Activated CD4-positive, CD25-positive, alpha-beta regulatory T cell treated with anti-CD3 and anti-CD28 coated beads, Interleukin-2, amount 50 U/mL, for 24 hours (primary cell): ENCODE results near the gene P3H2.
"Not testable (repeated sequence)": the region's sequence is repeated elsewhere in the genome, so short reads cannot be mapped to it uniquely, and the experiment has no call there.

ENCODE experiments used
- ATAC-seq, 2 donors: fragments of 150-1000 bp; cut with Tn5 transposase; one replicate each; pipeline ENCODE4 v1.10.0; 2021; ENCODE audit warnings: mild to moderate bottlenecking in 1 of 2, moderate library complexity in 1 of 2

The P3H2 gene

DNA sequence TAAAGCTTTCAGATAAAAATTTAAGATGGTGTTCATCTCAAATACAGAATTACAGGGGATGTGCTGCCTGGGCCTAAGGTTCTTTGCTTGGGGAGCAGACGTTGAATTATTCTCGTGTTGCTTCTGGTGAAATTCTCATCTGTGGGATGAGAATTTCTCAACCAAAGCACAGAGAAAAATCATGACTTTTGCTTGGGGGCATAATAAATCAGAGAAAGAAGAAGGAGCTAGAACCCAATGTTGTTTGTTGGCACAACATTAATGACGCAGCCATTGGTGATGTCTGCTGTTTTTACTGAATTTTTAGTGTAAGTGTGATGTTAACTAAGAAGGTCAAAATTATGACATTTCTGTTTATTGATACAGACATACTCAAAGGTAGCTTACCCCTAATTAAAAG is 35.7 kb downstream of the P3H2 start:
- ATAC-seq: no peak

DNA sequence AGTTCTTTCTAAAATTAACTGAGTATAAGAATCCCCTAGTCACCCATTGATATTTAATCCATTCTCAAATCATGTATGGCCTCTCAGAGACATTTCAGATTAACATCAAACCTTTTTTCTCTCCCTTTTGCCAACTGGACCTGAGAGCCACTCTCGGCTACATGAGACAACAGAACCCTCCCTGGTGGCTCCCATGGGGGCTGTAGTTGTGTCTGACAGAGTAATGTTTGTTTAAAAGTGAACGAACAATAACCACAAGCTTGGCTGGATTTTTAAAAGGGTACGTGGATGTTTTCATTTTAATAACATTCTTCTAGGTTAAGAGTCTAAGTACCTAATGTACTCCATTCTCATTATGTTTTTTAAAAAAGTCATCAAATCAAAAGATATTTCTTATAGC is 37.1 kb downstream of the P3H2 start:
- ATAC-seq: no peak

DNA sequence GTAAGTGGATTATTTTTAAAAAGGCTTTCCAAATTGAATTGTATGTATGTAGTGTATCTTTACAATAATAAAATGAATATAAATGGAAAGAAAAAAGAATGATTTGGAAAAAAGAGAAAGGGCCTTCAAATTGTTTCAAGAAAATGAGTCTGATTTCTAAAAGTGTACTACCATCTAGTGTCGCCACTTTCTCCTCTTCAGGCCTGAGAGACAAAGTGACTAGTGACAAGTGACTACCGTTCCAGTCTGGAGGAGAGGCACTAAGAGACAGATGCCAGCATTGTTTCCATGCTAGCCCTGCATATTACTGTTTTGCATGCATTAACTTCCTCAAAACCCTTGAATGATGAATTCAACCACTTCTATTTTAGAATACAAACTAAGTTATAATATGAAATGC is 39.3 kb downstream of the P3H2 start:
- ATAC-seq: no peak

DNA sequence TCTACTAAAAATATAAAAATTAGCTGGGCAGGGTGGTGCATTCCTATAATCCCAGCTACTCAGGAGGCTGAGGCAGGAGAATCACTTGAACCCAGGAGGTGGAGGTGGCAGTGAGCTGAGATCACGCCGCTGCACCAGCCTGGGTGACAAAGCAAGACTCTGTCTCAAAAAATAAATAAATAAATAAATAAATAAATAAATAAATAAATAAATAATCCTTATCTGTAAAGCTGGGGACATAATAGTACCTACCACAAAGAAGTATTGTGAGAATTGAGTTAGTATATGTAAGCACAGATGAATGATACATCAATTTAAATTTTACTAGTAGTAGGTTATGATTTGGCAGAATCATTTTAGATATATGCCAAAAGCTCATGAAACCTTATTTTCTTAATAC is 41.5 kb downstream of the P3H2 start:
- not testable (repeated sequence) for ATAC-seq

DNA sequence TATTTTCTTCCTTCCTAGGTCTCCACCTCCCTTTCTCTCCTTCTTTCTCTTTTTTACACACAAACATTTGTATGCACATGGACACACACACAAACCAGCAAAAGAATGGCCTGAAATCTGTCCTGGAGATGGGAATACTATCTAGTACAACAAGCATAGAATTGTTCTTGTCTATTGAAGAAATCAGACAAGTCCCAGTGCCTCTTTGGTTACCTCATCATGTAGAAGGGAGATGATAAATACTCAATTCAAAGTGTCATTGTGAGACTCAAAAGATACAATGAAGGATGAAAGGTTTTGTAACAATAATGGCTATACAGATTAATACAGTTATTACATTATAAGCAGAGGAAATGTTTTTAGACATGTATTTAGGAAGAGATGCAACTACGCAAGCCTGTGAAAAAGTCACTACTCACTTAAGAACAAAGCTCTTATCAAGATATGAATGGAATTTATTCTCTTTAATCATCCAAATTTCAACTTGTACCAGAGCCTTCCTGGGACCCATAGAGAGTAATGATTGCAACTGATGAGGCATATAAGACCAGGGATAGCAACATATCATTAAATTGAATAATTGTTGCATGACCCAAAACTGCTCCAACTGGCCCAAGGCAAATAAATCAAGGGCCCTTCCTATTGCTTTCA is 43.2 kb downstream of the P3H2 start:
- no peak for ATAC-seq

DNA sequence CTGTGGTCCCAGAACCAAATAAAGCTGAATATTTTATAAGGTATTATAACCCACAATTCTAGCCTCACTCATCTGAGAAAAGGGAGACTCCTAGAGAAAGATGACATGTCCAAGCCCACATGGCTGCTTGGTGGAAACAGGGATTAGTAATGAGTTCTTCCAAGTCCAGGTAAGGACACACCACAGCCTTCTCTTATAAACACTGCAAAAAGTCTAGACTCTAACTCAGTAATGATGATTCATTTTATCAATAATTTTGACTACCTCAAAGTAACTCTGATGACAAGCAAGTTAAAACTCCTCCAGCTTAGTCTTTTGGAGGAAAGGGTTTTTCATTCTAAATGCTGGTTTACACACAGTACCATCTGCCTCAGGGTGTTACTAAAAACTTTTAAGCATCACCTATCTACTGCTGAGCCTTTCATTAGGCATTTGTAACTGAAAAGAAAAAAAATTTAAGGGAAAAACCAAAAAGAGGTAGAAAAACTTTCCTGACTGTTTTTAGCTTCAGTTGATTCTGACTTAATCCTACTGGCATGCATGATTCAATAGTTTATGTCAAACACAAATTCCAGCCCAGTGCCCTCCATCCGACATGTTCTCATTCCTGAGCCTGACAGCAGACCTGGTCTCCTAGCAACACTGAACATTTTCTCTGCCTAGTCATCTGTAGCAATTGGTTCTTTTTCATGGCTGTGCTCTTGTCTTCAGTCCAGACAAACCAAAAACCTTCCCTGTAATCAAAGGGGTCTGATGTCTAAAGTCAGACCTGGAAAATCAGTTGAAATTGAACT is 43.9 kb downstream of the P3H2 start:
- no peak for ATAC-seq

DNA sequence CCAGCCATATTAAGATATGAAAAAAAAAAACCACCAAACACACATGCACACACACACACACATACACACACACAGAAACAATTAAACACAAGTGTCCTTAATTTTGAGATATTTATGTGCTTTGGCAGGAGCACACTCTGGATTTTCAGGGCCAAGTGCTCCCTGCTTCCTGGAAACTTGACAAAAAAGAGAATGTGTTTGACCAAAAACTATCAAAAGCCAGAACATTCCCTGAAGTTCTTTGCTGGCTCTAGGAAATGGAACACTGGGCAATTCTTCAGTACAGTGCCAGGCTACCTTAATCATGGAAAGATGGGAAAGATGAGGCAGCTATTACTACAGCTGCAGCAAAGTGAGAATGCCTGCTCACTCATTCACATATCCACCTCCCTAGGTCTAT is 44.6 kb downstream of the P3H2 start:
- no peak for ATAC-seq

DNA sequence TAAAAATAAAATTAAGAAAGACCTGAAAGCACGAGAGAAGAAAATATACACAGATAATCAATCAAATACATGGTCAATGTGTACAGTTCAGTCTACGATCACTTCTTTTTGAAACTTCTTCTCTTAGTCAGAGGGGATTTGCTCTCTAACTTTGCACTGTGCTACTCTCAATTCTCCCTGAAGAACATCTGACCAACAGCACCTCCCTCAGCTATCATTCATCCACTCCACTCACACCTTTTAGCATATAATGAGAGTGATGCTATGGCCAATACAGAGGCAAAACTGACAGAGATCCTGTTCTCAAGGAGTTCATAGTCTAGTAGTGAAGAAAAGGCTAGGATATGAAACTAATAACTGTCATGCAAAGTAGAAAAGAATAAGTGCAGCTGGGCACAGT is 45.9 kb downstream of the P3H2 start:
- no peak for ATAC-seq

DNA sequence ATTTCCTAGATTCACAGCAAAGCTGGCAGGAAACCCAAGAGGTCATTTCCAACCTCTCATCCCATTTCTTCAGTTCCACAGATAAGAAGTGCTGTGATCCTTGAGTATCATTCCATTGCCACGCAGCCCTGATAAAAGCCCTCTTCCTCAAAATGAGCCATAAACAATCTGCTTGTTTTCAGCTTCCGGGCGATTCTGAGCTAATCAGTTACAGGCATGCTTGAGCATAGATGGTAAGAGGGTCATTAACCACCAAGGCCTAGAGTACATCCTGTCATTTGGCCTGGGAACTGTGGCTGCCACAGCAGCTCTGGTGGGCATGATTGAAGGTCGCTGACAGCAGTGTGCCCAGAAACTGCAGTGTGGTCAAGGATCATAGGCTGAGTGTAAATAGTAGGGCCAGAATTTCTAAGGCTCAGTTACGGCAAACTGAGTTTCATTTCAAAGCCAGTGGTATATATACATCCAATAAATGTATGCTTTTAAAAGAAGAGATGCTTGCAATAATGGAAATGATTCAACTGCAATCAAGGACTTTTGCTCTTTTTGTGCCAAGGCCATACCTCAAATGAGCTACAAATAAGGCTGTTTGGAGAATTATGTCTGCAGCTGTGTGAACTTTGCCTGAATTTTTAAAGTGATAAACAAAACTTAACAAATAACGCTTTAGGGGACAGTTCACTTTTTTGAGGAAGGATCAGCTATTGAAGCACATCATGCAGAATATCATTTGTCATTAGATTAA is 47.3 kb downstream of the P3H2 start:
- ATAC-seq: no peak

DNA sequence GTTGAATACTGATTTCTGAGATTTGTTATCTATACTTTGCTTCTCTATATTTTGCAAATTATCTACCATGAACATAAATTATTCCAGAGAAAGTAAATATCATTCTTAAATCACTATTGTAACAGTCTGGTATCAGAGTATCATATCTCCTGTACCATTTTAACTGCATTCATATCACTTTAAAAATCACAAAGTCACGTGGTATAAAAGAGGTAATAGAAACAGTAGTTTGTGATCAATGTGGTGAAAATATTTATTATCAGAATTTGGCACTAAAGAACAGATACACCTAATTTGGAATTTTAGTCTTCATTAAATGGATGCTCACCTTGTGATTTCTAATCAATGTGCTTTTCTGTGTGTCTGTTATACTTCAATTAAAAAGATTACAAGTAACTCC is 47.8 kb downstream of the P3H2 start:
- ATAC-seq: no peak

DNA sequence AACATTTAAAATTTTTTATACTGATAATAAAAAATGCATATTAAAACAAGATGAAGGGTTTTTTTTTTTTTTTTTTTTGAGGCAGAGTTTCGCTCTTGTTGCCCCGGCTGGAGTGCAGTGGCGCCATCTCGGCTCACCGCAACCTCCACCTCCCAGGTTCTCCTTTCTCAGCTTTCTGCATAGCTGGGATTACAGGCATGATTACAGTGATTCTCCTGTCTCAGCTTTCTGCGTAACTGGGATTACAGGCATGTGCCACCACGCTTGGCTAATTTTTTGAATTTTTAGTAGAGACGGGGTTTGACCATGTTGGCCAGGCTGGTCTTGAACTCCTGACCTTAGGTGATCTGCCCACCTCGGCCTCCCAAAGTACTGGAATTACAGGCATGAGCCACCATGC is 48.8 kb downstream of the P3H2 start:
- ATAC-seq: not testable (repeated sequence)

DNA sequence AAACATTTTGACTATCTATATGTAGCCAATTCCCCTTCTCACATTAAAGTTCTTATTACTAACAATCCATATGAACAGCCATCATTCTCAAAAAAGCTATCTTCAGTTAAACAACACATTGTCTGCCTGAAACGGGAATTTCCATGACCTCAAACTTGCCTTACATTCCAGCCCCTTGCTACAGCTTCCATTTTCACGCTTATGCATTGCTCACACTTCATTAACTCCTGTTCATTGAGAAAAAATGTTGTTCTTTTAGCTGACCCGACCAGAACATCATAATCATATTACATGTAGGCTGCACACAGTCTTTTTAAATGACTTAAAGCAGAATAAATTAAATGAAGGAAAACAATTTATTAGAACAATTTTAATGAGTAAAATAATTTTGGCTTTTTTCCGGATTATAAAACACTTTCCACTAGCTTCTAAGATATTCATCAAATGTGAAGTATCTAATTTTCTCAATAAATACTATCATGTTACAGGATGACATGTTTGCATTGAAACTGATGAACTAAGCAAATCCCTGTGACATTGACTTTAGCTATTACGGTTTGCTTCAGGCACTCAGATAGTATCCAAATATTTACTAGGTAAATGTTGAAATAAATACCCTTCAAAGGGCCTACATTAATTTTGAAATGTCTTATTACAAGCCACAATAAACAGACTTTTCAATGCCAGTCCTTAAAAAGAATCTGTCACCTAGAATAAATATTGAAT is 49.9 kb downstream of the P3H2 start:
- no peak for ATAC-seq

DNA sequence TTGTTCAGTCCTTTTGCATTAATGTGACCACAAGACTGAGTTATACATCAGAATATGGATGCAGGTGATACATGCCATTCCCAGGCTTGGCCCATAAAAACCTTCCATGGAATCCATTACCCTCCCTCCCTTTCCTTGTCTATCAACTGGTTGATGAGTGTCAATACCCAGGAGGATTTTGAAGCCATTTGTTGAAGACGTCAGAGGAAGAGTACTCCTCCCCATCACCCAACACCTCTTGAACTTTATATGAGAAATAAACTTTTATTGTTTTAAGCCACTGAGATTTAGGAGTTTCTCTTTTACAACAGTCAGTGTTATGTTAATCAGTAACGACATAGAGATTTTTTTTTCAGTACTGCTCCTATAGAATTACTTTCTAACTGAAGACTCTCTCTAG is 55.5 kb downstream of the P3H2 start:
- ATAC-seq: no peak

DNA sequence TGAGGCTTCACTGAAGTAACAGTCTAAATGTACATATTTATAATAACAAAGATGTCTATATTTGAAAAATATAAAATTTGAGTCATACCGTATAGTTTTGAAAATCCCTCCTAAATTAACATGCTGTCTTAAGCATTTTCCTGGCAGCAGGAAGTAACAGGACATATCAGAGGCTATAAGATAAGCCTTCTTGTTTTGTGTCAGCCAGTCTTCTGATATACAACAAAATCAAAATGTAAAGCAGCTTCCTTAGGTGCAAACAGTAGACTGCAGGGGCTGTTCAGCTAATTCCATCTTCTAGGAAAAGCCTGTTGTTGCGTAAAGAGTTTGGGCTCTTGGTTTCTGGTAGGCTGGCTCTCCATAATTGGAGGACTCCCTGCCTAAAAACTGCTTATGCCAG is 56.0 kb downstream of the P3H2 start:
- ATAC-seq: no peak

DNA sequence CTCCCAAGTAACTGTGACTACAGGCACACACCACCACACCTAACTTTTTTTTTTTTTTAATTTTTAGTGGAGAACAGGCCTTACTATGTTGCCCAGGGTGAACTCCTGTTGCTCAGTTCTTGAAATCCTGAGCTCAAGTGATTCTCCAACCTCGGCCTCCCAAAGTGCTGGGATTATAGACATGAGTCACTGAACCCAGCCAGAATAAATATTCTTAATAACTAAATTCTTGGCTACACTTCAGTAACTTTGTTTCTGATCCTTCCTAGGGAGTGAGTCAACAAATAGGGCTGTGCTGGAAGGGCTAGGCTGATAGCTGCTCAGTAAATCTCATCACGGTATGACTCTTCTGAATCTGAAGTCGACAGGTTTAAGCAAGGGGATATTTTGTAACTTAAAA is 56.6 kb downstream of the P3H2 start:
- no peak for ATAC-seq

DNA sequence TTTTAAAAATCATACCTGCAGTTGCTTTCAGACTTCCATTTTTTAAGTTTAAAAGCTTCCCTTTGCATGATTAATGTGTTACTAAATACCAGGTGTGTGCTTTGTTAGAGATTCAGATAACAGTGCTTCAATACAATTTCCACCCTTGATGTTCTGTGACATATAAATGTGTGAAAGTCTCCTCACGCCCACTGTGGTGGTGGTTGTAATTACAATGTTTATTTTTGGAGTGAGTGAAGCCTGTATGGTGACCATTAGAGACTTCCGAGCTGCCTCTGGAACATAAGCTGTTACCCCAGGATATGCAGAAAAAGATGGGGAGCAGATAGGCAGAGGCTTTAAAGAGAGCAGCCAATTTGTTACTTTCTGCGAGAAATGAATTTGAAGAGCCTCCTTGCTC is 57.2 kb downstream of the P3H2 start:
- ATAC-seq: no peak

DNA sequence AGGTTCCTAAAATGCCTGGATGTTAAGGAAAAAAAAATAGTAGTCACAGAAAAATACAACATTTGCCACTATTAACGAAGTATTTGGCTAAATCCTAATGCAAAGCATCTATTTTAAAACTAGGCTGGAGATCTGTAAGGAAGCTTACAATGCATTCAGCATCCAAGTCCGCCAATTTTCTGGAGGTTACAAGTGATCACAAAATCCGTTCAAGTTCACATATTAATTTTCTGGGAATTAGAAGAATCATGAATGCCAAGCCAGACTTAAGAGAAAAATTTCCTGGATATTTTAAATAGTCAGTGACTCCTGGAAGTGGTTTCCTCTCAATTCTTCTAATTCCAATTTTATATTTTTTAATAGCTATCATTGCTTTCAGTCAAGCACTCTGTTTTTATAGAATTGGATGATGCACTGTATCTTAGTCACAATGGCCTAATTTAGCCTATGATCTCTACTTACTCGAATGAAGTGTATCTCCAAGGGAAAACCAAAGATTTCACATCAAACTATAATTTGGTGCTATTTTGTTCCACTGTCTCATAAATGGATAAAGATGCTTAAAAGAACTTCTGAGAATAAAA is 60.4 kb downstream of the P3H2 start:
- no peak for ATAC-seq

DNA sequence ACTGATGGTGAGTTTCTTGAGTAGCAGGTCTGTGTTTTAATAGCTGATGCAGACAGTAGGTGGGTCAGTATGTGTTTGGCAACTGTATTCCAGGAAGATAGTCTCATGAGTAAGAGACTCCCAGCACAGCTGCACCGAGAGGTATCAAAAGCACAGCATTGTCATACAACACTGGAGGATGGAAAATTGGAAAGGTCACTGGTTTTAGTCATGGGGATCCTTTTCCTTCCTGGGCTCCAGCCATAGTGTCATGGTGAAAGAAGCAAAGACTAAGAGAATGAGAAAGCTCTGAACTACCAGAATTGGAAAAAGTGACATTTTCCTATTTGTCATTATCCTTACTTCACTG is 61.5 kb downstream of the P3H2 start:
- ATAC-seq: no peak

DNA sequence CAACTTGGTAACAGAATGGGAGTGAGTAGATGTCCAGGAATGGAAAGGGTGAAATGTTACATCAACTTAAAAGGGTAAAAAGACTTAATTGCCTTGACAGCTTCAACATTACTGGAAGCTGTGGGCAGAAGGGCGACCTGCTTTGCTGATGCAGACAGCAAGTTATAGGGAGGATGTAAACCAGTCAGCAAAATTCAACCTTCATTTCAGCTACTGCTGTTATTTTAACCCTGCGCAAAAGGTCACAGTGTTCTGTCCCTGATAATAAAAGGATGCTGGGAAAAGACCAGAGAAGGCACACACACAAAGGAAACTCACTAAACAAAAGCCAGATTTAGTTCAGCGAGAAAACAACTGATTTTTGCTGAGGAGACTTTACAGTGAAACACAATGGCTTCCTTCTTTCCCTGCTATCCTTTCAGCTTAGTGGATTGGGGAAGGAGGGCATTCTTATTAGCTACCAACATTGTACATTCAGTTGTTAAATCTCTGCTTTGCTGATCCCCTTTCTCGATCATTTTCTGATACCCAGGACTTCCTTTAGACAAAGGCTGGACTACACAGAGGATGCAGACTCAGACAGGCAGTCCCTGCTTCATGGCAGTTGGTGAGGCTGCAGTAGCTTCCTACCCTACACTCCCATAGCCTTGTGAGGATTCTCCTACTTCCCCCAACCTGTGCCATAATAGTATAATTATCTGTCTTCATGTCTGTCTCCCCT is 62.0 kb downstream of the P3H2 start:
- no peak for ATAC-seq

DNA sequence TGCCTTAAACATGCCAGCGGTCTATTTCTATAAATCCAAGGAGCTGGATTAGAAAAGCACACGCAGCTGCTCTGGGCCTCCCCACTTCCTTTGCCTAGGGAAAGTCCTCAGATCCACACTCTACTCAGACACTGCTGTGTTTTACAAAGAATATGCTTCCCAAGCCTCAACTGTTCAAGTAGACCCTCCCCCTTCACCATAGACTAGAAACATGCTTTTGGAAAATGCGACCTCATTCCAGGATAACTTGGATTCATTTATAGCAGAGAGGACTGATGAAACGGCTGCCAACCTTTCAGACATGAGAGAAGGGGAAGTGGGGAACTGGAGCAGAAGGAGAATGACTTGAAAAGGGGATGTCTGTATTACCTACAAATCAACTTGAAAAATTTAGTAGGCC is 64.0 kb downstream of the P3H2 start:
- ATAC-seq: no peak

DNA sequence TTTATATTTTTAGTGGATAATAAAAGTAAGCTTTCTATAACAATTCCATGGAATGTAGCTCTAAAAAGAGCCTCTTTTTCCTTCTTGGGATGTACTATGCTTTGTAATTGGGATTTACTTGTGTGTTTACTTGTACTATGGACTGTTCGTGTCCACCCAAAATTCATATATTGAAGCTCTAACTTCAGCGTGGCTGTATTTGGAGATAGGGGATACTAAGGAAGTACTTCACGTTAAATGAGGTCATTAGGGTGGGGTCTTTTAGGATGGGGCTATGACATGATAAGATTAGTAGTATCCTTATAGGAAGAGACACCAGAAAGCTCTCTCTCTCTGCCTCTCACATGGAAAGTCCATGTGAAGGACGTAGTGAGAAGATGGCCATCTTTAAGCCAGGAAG is 64.9 kb downstream of the P3H2 start:
- ATAC-seq: no peak

DNA sequence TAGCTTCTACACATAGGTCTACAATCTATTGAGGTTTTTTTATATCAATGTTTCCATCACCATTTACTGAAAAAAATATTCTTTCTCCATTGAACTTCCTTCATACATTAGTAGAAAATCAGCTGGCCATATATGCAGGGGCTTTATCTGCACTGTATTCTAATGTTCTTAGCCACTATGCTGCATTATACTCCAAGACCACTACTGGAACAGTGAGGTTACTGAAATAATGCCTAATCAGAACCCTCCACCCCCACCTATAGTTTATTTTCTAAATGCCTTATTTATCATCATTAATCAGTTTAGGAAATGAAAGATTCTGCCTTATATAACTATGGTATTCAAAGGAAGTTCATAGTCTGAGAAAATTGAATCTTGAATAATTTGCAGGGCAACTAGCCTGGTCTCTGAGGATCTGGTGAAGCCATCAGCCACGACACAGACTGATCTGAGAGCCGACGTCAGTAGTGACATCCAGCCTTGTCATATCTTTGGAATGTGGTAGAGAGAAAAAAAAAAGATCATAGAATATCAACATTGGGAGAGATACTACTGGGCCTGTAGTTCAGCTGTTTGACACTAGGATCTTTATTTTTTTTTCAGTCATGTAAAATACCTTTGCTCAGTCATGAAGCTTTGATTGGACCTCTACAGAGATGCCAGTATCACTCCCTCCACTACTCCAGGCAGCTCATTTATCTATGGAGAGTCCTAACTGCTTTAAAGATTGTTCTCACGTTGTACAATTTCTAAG is 66.6 kb downstream of the P3H2 start:
- ATAC-seq: no peak
